Central memory CD8-positive, alpha-beta T cell (primary cell): Measurements from ENCODE around the gene FAM25C.
"Not testable (repeated sequence)": the region's sequence is repeated elsewhere in the genome, so short reads cannot be mapped to it uniquely, and the experiment has no call there.

Experiments used
- ATAC-seq: fragments of 150-1000 bp; cut with Tn5 transposase; replicated peaks from 2 replicates; pipeline ENCODE4 v1.10.0; 2022; ENCODE audit warnings: mild to moderate bottlenecking, moderate FRiP score, moderate number of reproducible peaks; ENCODE audit not compliant: poor library complexity, severe bottlenecking; ENCODE audit errors: extremely low read depth
- DNase-seq, 2 donors: peaks; one replicate each; pipeline ENCODE4 v3.0.0; 2021; ENCODE audit warnings: low spot score in 2 of 2
- H3K27ac Mint-ChIP-seq: one replicate; pipeline ENCODE4 v1.8.0; 2022; ENCODE audit warnings: low read depth, mild to moderate bottlenecking, moderate library complexity, mixed read lengths
- H3K27me3 Mint-ChIP-seq: one replicate; pipeline ENCODE4 v1.8.0; 2022; ENCODE audit warnings: mixed read lengths
- H3K36me3 Mint-ChIP-seq: one replicate; pipeline ENCODE4 v1.8.0; 2022; ENCODE audit warnings: mild to moderate bottlenecking, moderate library complexity, mixed read lengths; ENCODE audit not compliant: insufficient read depth
- H3K4me1 Mint-ChIP-seq: one replicate; pipeline ENCODE4 v1.8.0; 2022; ENCODE audit warnings: mixed read lengths
- H3K4me3 Mint-ChIP-seq: one replicate; pipeline ENCODE4 v1.8.0; 2022; ENCODE audit warnings: mild to moderate bottlenecking, moderate library complexity, mixed read lengths
- H3K9me3 Mint-ChIP-seq: one replicate; pipeline ENCODE4 v1.8.0; 2022; ENCODE audit warnings: mixed read lengths

Gene FAM25C

GRCh38 chr10:47999691-48000090 lies at the start of gene FAM25C:
Gene FAM25C (minus strand): TSS chr10:47999791. CDS start chr10:47999765, 26 bp downstream.
- DNase-seq, H3K9me3 Mint-ChIP-seq, H3K4me1 Mint-ChIP-seq, H3K27ac Mint-ChIP-seq, H3K4me3 Mint-ChIP-seq, H3K27me3 Mint-ChIP-seq, ATAC-seq, H3K36me3 Mint-ChIP-seq: not testable (repeated sequence)

- H3K27ac Mint-ChIP-seq, H3K4me1 Mint-ChIP-seq, DNase-seq, H3K36me3 Mint-ChIP-seq, H3K4me3 Mint-ChIP-seq, ATAC-seq, H3K9me3 Mint-ChIP-seq, H3K27me3 Mint-ChIP-seq: not testable (repeated sequence)
Measured at GRCh38 chr10:48044557-48044956, 45.0 kb upstream of the FAM25C start.

- not testable (repeated sequence) for H3K27ac Mint-ChIP-seq, H3K4me1 Mint-ChIP-seq, H3K9me3 Mint-ChIP-seq, H3K36me3 Mint-ChIP-seq, H3K4me3 Mint-ChIP-seq, ATAC-seq, H3K27me3 Mint-ChIP-seq, DNase-seq
Measured at GRCh38 chr10:48031390-48031789, 31.8 kb upstream of the FAM25C start.

- H3K4me3 Mint-ChIP-seq, H3K4me1 Mint-ChIP-seq, DNase-seq, H3K36me3 Mint-ChIP-seq, H3K9me3 Mint-ChIP-seq, H3K27ac Mint-ChIP-seq, H3K27me3 Mint-ChIP-seq, ATAC-seq: not testable (repeated sequence)
Measured at GRCh38 chr10:48002306-48002705, 2.7 kb upstream of the FAM25C start.

- not testable (repeated sequence) for H3K27me3 Mint-ChIP-seq, DNase-seq, H3K27ac Mint-ChIP-seq, H3K9me3 Mint-ChIP-seq, ATAC-seq, H3K4me3 Mint-ChIP-seq, H3K36me3 Mint-ChIP-seq, H3K4me1 Mint-ChIP-seq
Measured at GRCh38 chr10:47994045-47994444, 5.5 kb downstream of the FAM25C start.

GRCh38 chr10:47992560-47992959 lies 7.0 kb downstream of the FAM25C start:
- not testable (repeated sequence) for H3K36me3 Mint-ChIP-seq, DNase-seq, ATAC-seq, H3K4me3 Mint-ChIP-seq, H3K9me3 Mint-ChIP-seq, H3K4me1 Mint-ChIP-seq, H3K27me3 Mint-ChIP-seq, H3K27ac Mint-ChIP-seq

- not testable (repeated sequence) for ATAC-seq, H3K4me1 Mint-ChIP-seq, H3K36me3 Mint-ChIP-seq, H3K27ac Mint-ChIP-seq, H3K4me3 Mint-ChIP-seq, H3K9me3 Mint-ChIP-seq, H3K27me3 Mint-ChIP-seq, DNase-seq
Measured at GRCh38 chr10:47991706-47992105, 7.9 kb downstream of the FAM25C start.

GRCh38 chr10:47990097-47990496 lies 9.5 kb downstream of the FAM25C start:
- not testable (repeated sequence) for H3K27me3 Mint-ChIP-seq, ATAC-seq, H3K27ac Mint-ChIP-seq, H3K36me3 Mint-ChIP-seq, H3K4me1 Mint-ChIP-seq, DNase-seq, H3K9me3 Mint-ChIP-seq, H3K4me3 Mint-ChIP-seq

- not testable (repeated sequence) for H3K4me3 Mint-ChIP-seq, H3K9me3 Mint-ChIP-seq, H3K4me1 Mint-ChIP-seq, H3K27ac Mint-ChIP-seq, DNase-seq, H3K27me3 Mint-ChIP-seq, H3K36me3 Mint-ChIP-seq, ATAC-seq
Measured at GRCh38 chr10:47989542-47989950, 10.0 kb downstream of the FAM25C start.

- not testable (repeated sequence) for H3K4me1 Mint-ChIP-seq, DNase-seq, H3K27ac Mint-ChIP-seq, H3K36me3 Mint-ChIP-seq, ATAC-seq, H3K27me3 Mint-ChIP-seq, H3K9me3 Mint-ChIP-seq, H3K4me3 Mint-ChIP-seq
Measured at GRCh38 chr10:47988718-47989541, 10.7 kb downstream of the FAM25C start.

- not testable (repeated sequence) for ATAC-seq, H3K4me1 Mint-ChIP-seq, H3K36me3 Mint-ChIP-seq, H3K27me3 Mint-ChIP-seq, H3K27ac Mint-ChIP-seq, DNase-seq, H3K4me3 Mint-ChIP-seq, H3K9me3 Mint-ChIP-seq
Measured at GRCh38 chr10:47987952-47988351, 11.6 kb downstream of the FAM25C start.

GRCh38 chr10:47986413-47987230 lies 13.0 kb downstream of the FAM25C start:
- not testable (repeated sequence) for H3K36me3 Mint-ChIP-seq, DNase-seq, H3K27me3 Mint-ChIP-seq, H3K9me3 Mint-ChIP-seq, H3K27ac Mint-ChIP-seq, H3K4me1 Mint-ChIP-seq, H3K4me3 Mint-ChIP-seq
- peak; percentile 52 for ATAC-seq

GRCh38 chr10:47975409-47975808 lies 24.2 kb downstream of the FAM25C start:
- not testable (repeated sequence) for ATAC-seq, H3K36me3 Mint-ChIP-seq, H3K9me3 Mint-ChIP-seq, H3K4me3 Mint-ChIP-seq, H3K27me3 Mint-ChIP-seq, H3K27ac Mint-ChIP-seq, H3K4me1 Mint-ChIP-seq, DNase-seq
